AG09319 (cell line): Measurements from ENCODE around the gene SETDB2.

ENCODE experiments used
- DNase-seq: peaks from one replicate; pipeline ENCODE4 v3.0.0-alpha.2; 2010; ENCODE audit warnings: low read depth; ENCODE audit errors: extremely low read depth
- CTCF ChIP-seq: IDR thresholded peaks from 2 replicates; pipeline ENCODE4 v1.5.1; 2011; ENCODE audit warnings: low read depth, mild to moderate bottlenecking, inconsistent platforms, low read length, moderate library complexity

SETDB2 gene

DNA sequence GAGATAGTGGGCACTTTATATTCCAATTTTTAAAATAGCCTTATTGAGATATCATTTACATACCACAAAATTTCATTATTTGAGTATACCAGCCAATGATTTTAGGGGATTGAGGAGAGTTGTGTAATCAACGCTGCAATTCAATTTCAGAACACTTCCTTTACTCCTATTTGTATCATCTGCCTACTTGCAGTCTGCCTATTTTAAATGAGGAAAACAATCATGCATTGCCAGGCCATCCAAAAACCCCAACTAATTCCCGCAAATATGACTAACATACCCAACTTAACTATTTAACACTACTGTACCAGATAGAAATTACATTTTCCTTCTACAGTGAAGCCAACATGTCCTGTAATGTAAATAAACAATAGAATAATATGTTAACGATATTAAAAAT, 26.9 kb upstream of the SETDB2 start:
- TF ChIP-seq CTCF, result no peak
- DNase-seq, result no peak

DNA sequence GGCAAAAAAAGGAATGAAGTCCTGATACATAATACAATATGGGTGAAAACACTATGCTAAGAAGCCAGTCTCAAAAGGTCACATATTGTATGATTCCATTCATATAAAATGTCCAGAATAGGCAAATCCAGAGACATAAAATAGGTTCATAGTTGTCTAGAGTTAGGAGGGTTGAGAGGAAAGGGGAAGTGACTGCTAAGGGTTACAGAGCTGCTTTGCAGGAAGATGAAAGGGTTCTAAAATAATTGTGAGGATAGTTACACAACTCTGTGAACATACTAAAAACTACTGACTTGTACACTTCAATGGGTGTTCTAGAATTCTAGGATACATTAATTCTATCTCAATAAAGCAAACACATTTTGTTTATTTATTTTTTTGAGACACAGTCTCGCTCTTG, 25.9 kb upstream of the SETDB2 start:
- TF ChIP-seq CTCF, result no peak
- DNase-seq, result no peak

- TF ChIP-seq CTCF, result no peak
- DNase-seq, result no peak
Measured at GRCh38 chr13:49419276-49419675, 24.8 kb upstream of the SETDB2 start.

DNA sequence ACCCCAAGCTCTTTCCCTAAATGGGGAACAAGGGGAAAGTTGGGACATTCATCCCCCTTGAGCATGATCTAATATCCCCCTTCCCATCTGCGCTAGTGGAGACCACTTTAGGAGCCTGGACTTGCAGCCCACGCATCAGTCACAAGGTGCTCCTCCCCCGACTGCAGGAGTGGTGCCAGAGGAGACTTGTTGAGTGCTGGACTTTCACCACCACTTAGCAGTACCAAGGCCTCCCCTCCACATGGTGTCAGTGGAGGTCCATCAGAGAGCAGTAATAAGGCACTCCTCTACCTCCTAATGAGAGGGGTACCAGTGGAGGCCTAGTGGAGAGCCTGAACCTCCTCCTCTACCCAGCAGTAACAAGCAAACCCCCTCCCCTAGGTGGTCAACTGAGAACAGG, 22.7 kb upstream of the SETDB2 start:
- no peak for DNase-seq
- TF ChIP-seq CTCF, result no peak

DNA sequence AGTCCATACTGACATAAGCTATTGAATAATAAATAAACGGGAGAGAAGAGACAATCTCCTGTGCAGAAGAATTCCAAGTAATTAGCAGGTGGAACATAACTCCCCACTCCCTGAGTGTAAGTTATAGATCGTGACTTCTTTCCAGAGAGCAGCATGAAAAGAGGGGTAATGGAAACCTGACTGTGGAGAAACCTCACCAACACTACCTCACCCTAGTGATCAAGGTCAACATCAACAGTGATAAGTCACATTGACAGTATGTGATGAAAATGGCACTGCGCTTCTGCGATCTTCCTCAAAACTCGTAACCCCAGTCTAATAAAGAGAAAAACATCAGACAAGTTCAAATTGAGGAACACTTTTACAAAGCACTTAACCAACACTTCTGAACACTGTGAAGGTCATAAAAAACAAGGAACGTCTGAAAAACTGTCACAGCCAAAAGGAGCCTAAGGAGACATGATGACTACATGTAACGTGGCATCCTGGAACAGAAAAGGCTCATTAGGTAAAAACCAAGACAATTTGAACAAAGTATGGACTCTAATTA, 20.0 kb upstream of the SETDB2 start:
- no peak for DNase-seq
- TF ChIP-seq CTCF, result no peak

GRCh38 chr13:49428041-49428763, 15.9 kb upstream of the SETDB2 start:
- no peak for DNase-seq
- TF ChIP-seq CTCF, result no peak

- TF ChIP-seq CTCF, result no peak
Measured at GRCh38 chr13:49429121-49429520, 15.0 kb upstream of the SETDB2 start.

More at GRCh38 chr13:49429121-49429520, 15.0 kb upstream of the SETDB2 start:
- DNase-seq, result no peak
